ENCODE results near the gene KMT2D.

KMT2D gene

DNA sequence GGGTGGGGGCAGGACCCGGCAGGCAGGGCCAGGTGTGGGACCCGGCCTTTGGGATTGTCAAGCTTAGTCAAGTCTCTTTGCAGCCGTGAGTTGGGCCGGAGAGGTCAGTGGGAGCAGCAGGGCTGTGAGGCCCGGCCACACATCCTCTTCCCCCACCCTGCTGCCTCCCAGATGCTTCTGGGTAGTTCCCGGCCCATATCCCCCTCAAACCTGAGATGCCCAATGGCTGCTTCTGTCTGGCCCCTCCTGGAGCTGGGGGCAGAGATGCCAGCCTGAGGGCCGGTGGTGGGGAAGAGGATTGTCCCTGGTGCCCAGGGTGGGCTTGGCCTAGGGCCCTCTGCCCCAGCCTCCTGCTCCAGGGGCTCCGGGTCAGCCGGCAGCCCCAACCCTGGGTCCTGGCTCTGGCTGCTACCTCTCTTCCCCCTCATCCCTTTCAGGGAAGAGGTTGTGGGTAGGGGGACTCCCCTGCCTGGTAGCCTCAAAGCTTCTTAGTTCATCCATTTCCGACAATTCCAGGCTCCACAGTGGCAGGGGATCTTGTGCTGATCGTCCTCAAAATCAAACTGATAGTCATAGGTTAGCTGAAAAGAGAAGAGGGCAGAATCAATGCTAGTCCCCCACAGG is 39.2 kb downstream of the KMT2D start:
- in situ Hi-C loops (cut with HindIII; ENCODE audit: low sequenced_read_pairs) = no loop called here

GRCh38 chr12:49020441-49020840 is 40.2 kb downstream of the KMT2D start:
- no peak for TF ChIP-seq CTCF (IDR thresholded peaks at IDR 0.05; ENCODE audit: low read depth, low read length, missing control alignments)
- in situ Hi-C loops (cut with HindIII; ENCODE audit: low sequenced_read_pairs) = no loop called here
- H3K4me3 ChIP-seq (ENCODE audit: low read depth, low read length) = no peak overlapping the region
- DNase-seq (ENCODE audit: low read depth) = no peak

More for the DNA sequence above, 39.2 kb downstream of the KMT2D start:
- TF ChIP-seq CTCF (IDR thresholded peaks at IDR 0.05; ENCODE audit: low read depth, low read length, missing control alignments) = no peak
- DNase-seq (ENCODE audit: low read depth) = no peak
- H3K4me3 ChIP-seq (ENCODE audit: low read depth, low read length) = no peak overlapping the region

- H3K4me3 ChIP-seq (ENCODE audit: low read depth, low read length) = peak overlapping the region; percentile 96
- TF ChIP-seq CTCF (IDR thresholded peaks at IDR 0.05; ENCODE audit: low read depth, low read length, missing control alignments) = peak; percentile 34
- in situ Hi-C loops (cut with HindIII; ENCODE audit: low sequenced_read_pairs) = no loop called here
- no peak for DNase-seq (ENCODE audit: low read depth)
These were observed 40.9 kb downstream of the KMT2D start for GRCh38 chr12:49019443-49020324.

DNA sequence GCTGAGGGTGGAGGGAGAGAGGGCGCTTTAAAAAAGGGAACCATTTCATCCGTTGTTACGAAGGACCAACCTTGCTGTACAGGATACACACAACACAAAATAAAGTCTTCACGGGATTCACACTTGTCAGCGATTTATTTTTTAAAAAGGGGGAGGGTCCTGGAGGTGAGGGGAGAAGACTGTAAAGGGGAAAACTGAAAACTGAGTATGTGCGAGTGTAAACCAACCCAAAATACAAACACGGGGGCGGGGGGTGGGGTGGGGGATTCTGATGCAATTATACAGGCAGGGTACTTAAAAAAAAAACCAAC is 41.5 kb downstream of the KMT2D start:
- TF ChIP-seq CTCF (IDR thresholded peaks at IDR 0.05; ENCODE audit: low read depth, low read length, missing control alignments) = no peak
- in situ Hi-C loops (cut with HindIII; ENCODE audit: low sequenced_read_pairs) = no loop called here

GRCh38 chr12:49018261-49019119 is 42.1 kb downstream of the KMT2D start, which contains the start of gene PRKAG1:
Gene PRKAG1, minus strand, starts transcription at chr12:49018776. Its CDS starts 36 bp downstream, at chr12:49018740.
- peak within 1 kb of the TSS; percentile 96 for H3K4me3 ChIP-seq (ENCODE audit: low read depth, low read length)
- in situ Hi-C loops (cut with HindIII; ENCODE audit: low sequenced_read_pairs) = no loop called here
- peak; percentile 94 for DNase-seq (ENCODE audit: low read depth)
- peak; percentile 66 for TF ChIP-seq CTCF (IDR thresholded peaks at IDR 0.05; ENCODE audit: low read depth, low read length, missing control alignments)

More for the DNA sequence above, 41.5 kb downstream of the KMT2D start:
- peak overlapping the region; percentile 96 for H3K4me3 ChIP-seq (ENCODE audit: low read depth, low read length)
- no peak for DNase-seq (ENCODE audit: low read depth)

- H3K4me3 ChIP-seq (ENCODE audit: low read depth, low read length) = peak overlapping the region; percentile 96
- in situ Hi-C loops (cut with HindIII; ENCODE audit: low sequenced_read_pairs) = no loop called here
- DNase-seq (ENCODE audit: low read depth) = no peak
- TF ChIP-seq CTCF (IDR thresholded peaks at IDR 0.05; ENCODE audit: low read depth, low read length, missing control alignments) = peak; percentile 36
These were observed 42.7 kb downstream of the KMT2D start for GRCh38 chr12:49017891-49018260.

Data from astrocyte of the cerebellum (primary cell).